ENCODE measurements around the gene TH.

TH gene

DNA sequence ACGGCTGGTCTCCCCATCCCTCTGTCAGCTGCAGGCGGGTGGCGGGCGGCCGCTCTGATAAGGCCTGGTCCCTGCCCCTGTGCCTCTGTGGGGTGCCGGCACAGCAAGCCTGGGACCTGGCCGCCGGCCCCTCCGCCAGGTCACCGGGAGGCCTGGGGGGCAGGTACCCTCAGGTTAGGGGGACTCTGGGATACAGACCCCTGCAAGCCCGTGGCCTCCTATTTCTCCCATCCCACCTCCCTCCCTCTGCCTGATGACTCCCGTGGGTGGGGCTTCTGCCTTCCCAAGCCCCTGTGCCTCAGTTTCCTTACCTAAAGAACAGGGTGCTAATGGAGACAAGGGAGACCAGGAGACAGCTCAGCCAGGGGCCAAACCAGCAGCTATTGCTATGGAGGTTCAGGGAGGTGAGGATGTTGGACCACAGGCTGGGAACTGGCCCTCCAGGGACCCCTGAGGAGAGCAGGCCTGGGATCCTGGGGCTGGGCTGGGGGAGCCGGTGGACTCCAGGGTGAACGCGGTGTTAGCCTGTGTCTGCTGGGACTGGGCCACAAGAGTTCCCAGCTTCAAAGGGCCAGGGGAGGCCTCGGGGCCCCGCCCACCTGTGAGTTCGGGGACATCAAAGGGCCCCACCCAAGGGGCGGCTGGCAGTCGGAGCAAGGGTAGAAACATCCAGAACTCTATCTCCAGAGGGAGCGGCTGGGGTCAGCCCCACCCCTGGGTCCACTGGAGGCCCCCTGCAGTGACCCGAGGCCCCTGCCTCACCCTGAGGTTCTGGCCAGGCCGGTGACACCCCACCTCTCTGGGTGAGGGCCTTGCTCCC, 32.0 kb upstream of the TH start:
- H3K4me1 Mint-ChIP-seq (ENCODE audit: low read depth): no peaks in the 10 kb centered on the region
- no peaks in the 10 kb centered on the region for H3K27me3 Mint-ChIP-seq
- no peaks in the 10 kb centered on the region for H3K36me3 Mint-ChIP-seq (ENCODE audit: low read depth)
- DNase-seq: peak; percentile 25
- H3K4me3 Mint-ChIP-seq: no peak overlapping the region
- no peaks in the 10 kb centered on the region for H3K9me3 Mint-ChIP-seq
- H3K27ac Mint-ChIP-seq: no peak overlapping the region

GRCh38 chr11:2202900-2203439, 31.4 kb upstream of the TH start:
- H3K4me3 Mint-ChIP-seq: no peak overlapping the region
- no peaks in the 10 kb centered on the region for H3K27me3 Mint-ChIP-seq
- DNase-seq: no peak
- H3K9me3 Mint-ChIP-seq: no peaks in the 10 kb centered on the region
- H3K4me1 Mint-ChIP-seq (ENCODE audit: low read depth): no peaks in the 10 kb centered on the region
- H3K27ac Mint-ChIP-seq: no peak overlapping the region
- H3K36me3 Mint-ChIP-seq (ENCODE audit: low read depth): no peaks in the 10 kb centered on the region

GRCh38 chr11:2202071-2202899, 30.7 kb upstream of the TH start:
- H3K27me3 Mint-ChIP-seq: no peaks in the 10 kb centered on the region
- H3K27ac Mint-ChIP-seq: no peak overlapping the region
- no peak overlapping the region for H3K4me3 Mint-ChIP-seq
- no peak for DNase-seq
- no peaks in the 10 kb centered on the region for H3K36me3 Mint-ChIP-seq (ENCODE audit: low read depth)
- H3K9me3 Mint-ChIP-seq: no peaks in the 10 kb centered on the region
- H3K4me1 Mint-ChIP-seq (ENCODE audit: low read depth): no peaks in the 10 kb centered on the region

GRCh38 chr11:2201542-2201941, 29.9 kb upstream of the TH start:
- no peaks in the 10 kb centered on the region for H3K4me1 Mint-ChIP-seq (ENCODE audit: low read depth)
- H3K9me3 Mint-ChIP-seq: no peaks in the 10 kb centered on the region
- DNase-seq: no peak
- no peak overlapping the region for H3K4me3 Mint-ChIP-seq
- H3K36me3 Mint-ChIP-seq (ENCODE audit: low read depth): no peaks in the 10 kb centered on the region
- no peak overlapping the region for H3K27ac Mint-ChIP-seq
- H3K27me3 Mint-ChIP-seq: no peaks in the 10 kb centered on the region

GRCh38 chr11:2200957-2201519, 29.4 kb upstream of the TH start:
- H3K9me3 Mint-ChIP-seq: no peaks in the 10 kb centered on the region
- no peak overlapping the region for H3K27ac Mint-ChIP-seq
- no peaks in the 10 kb centered on the region for H3K4me1 Mint-ChIP-seq (ENCODE audit: low read depth)
- H3K36me3 Mint-ChIP-seq (ENCODE audit: low read depth): no peaks in the 10 kb centered on the region
- no peak overlapping the region for H3K4me3 Mint-ChIP-seq
- no peak for DNase-seq
- H3K27me3 Mint-ChIP-seq: peaks cover 4% of the 10 kb centered on the region

- H3K4me1 Mint-ChIP-seq (ENCODE audit: low read depth): no peaks in the 10 kb centered on the region
- peaks cover 4% of the 10 kb centered on the region for H3K27me3 Mint-ChIP-seq
- DNase-seq: no peak
- no peaks in the 10 kb centered on the region for H3K9me3 Mint-ChIP-seq
- no peak overlapping the region for H3K4me3 Mint-ChIP-seq
- H3K27ac Mint-ChIP-seq: no peak overlapping the region
- no peaks in the 10 kb centered on the region for H3K36me3 Mint-ChIP-seq (ENCODE audit: low read depth)
These were observed 28.9 kb upstream of the TH start for GRCh38 chr11:2200536-2200935.

GRCh38 chr11:2199466-2200341, 28.1 kb upstream of the TH start:
- H3K4me1 Mint-ChIP-seq (ENCODE audit: low read depth): no peaks in the 10 kb centered on the region
- DNase-seq: no peak
- no peak overlapping the region for H3K27ac Mint-ChIP-seq
- peaks cover 4% of the 10 kb centered on the region for H3K27me3 Mint-ChIP-seq
- no peak overlapping the region for H3K4me3 Mint-ChIP-seq
- no peaks in the 10 kb centered on the region for H3K36me3 Mint-ChIP-seq (ENCODE audit: low read depth)
- no peaks in the 10 kb centered on the region for H3K9me3 Mint-ChIP-seq

DNA sequence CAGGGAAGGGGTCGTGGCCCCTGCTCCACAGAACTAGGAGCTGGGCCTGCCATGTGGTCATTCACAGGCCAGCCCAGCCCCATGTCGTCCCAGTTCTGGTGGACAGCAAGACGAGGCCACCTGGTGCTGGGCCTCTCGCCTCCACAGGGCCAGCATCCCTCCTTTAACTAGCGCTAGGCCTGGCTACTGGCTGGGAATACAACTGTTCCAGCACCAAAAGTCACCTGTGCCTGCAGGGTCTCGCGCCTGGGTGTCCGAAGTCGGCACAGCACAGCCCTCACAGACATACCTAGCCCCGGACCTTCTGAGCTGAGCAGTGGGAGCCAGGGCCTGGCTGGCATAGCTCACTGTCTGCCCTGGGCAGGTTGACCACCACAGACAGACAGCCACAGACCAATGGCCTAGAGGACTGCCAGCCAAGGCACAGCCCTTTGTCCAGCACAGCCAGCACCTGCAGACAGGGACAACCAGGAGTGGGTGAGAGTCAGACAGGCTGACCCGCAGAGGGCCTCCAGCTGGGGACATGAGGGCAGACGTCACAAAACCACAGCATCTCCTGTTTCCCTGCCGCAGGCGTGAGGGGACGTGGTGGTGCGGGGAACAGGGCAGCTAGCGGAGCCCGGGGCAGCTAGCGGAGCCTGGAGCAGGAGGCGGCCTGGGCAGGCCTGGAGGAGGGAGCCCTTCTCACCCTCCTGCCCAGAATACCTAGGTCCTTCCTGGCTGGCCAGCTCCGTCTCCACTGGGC, 27.2 kb upstream of the TH start:
- Mint-ChIP-seq H3K27ac (no peak overlapping the region), H3K36me3 (ENCODE audit: low read depth) (no peaks in the 10 kb centered on the region), H3K4me1 (ENCODE audit: low read depth) (no peaks in the 10 kb centered on the region), H3K27me3 (peaks cover 4% of the 10 kb centered on the region), H3K9me3 (no peaks in the 10 kb centered on the region), H3K4me3 (no peak overlapping the region)
- no peak for DNase-seq

DNA sequence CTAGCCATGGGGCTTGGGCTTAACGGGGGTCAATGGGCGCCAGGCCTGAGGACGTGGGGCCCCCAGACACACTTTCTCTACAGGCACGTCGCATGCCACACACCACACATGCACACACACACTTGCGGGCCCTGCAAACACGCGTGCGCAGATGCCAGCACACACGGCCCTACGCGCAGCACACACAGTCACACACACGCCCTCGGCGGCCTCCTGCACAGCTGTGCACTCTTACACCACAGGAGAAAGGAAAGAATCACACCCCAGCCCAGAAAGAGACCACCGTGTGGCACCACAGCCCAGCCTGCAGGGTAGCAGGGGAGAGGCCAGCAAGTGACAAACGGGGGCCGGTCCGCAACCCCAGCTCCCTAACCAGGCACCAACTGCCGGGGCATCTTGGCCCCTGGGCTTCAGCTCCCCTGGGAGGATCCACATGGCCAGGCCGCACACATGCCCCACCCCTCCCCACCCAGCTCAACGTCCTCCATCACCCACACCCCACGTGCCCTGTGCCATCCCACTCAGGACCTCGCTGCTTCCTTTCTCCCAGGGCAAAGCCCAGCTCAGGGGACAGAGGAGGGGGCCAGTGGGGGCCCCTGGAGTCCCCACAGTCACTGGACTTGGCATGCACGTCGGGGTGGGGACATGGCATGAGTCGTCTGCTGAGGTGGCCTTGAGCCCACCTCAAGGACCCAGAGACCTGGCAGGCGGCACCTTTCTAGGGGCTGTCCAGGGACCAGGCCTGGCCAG, 26.3 kb upstream of the TH start:
- no peak overlapping the region for H3K4me3 Mint-ChIP-seq
- H3K36me3 Mint-ChIP-seq (ENCODE audit: low read depth): no peaks in the 10 kb centered on the region
- no peaks in the 10 kb centered on the region for H3K9me3 Mint-ChIP-seq
- DNase-seq: no peak
- H3K27ac Mint-ChIP-seq: no peak overlapping the region
- no peaks in the 10 kb centered on the region for H3K4me1 Mint-ChIP-seq (ENCODE audit: low read depth)
- peaks cover 4% of the 10 kb centered on the region for H3K27me3 Mint-ChIP-seq

- Mint-ChIP-seq H3K27me3 (peaks cover 4% of the 10 kb centered on the region), H3K4me3 (no peak overlapping the region), H3K27ac (no peak overlapping the region), H3K4me1 (ENCODE audit: low read depth) (no peaks in the 10 kb centered on the region), H3K9me3 (no peaks in the 10 kb centered on the region), H3K36me3 (ENCODE audit: low read depth) (no peaks in the 10 kb centered on the region)
- peak; percentile 83 for DNase-seq
These were observed 25.6 kb upstream of the TH start for GRCh38 chr11:2196970-2197770.

DNA sequence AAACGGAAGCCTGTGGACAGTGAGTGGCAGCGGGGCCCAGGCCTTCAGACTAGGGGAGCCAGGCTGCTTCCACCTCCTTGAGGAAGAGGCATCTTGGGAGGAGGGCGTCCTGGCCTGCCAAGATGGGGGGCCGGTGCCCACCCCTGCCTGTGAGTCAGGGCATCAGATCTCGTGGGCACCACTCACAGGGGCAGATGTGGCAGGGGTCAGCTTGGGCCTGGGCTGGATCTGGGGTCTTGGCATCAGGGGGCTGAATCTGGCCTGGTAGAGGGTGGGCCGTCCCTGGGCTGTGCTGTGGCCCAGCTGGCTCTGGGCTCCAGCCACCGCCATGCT, 24.1 kb upstream of the TH start:
- Mint-ChIP-seq H3K36me3 (ENCODE audit: low read depth) (no peaks in the 10 kb centered on the region), H3K27me3 (peaks cover 7% of the 10 kb centered on the region), H3K4me1 (ENCODE audit: low read depth) (peaks cover 3% of the 10 kb centered on the region), H3K4me3 (no peak overlapping the region), H3K27ac (no peak overlapping the region), H3K9me3 (no peaks in the 10 kb centered on the region)
- no peak for DNase-seq

DNA sequence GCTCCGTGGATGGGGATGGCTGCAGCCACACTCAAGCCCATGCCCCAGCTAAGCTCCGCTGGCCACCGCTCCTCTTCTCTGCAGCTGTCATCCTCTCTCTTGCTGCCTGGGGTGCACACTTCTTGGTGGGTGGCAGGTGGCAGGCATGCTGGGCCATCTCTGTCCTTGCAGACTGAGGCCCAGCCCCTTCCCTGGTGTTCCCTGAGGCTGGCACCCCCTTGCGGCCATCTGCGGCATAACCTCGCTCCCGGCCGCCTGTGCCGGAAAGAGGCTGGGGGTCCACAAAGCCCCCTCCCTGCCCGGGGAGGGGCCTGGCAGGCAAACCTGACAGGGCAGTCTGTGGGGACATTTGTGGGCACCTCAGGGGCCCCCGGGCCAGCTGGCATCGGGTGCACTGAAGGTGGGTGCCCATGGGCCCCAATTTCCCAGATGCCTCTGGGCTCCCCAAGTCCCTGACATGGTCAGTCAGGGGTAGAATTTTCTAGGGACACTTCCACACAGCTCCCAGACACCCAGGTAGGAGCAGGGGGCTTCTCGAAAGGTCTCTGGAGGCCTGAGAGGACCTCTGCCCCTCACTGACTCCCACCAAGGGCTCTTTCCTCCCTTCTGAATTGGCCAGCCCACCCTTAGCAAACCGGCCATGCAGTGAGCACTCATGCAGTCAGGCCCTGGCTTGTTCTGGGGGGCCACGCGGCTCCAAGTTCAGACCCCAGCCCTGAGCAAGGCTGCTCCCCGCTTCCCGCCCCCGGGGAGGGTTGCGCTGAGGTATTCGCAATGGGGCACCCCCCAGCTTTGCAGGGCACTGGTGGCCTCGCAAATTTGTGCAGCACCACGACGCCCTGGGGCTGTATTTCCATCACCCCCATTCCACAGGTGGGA, 23.5 kb upstream of the TH start:
- Mint-ChIP-seq H3K4me1 (ENCODE audit: low read depth) (peaks cover 3% of the 10 kb centered on the region), H3K9me3 (no peaks in the 10 kb centered on the region), H3K27ac (no peak overlapping the region), H3K27me3 (peaks cover 10% of the 10 kb centered on the region), H3K36me3 (ENCODE audit: low read depth) (no peaks in the 10 kb centered on the region), H3K4me3 (no peak overlapping the region)
- peak; percentile 76 for DNase-seq
